Hepatocyte (in vitro differentiated cells): ENCODE results near the gene DKK1.

Experiments used
- EZH2 ChIP-seq: fragments of 200-600 bp; sonication (generic); IDR thresholded peaks from 2 replicates; pipeline ENCODE4 v1.6.1; 2016; ENCODE audit warnings: antibody characterized with exemption, mild to moderate bottlenecking, borderline replicate concordance
- EZH2phosphoT487 ChIP-seq: fragments of 200-600 bp; sonication (generic); IDR thresholded peaks from one replicate; pipeline ENCODE4 v1.6.1; 2018; ENCODE audit warnings: antibody characterized with exemption, mild to moderate bottlenecking, low read depth, moderate library complexity; ENCODE audit not compliant: unreplicated experiment, severe bottlenecking
- TF ChIP-seq, protein P1 (sequence below): fragments of 200-600 bp; sonication (generic); IDR thresholded peaks from 2 replicates; pipeline ENCODE4 v1.5.1; 2016; ENCODE audit warnings: antibody characterized with exemption, mild to moderate bottlenecking; ENCODE audit not compliant: poor library complexity

DNA sequence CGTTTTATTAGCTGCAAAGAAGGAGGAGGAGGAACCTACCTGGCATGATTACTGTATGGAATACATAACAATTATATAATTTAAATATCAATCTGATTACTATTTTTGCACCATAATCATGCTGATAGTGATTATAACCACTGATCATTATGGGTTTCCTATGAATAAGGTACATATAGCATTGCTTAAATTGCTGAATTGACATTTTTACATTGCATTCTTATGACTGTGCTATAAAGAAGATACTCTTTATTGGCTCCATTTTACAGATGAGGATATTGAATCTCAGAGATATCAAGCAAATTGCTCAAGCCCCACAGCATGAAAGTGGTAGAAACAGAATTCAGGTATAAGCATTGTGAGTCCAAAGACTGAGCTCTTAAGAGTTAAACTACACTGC lies 23.1 kb downstream of the DKK1 start:
- TF ChIP-seq EZH2phosphoT487 (no peak), EZH2 (no peak)
- TF ChIP-seq, protein P1, sequence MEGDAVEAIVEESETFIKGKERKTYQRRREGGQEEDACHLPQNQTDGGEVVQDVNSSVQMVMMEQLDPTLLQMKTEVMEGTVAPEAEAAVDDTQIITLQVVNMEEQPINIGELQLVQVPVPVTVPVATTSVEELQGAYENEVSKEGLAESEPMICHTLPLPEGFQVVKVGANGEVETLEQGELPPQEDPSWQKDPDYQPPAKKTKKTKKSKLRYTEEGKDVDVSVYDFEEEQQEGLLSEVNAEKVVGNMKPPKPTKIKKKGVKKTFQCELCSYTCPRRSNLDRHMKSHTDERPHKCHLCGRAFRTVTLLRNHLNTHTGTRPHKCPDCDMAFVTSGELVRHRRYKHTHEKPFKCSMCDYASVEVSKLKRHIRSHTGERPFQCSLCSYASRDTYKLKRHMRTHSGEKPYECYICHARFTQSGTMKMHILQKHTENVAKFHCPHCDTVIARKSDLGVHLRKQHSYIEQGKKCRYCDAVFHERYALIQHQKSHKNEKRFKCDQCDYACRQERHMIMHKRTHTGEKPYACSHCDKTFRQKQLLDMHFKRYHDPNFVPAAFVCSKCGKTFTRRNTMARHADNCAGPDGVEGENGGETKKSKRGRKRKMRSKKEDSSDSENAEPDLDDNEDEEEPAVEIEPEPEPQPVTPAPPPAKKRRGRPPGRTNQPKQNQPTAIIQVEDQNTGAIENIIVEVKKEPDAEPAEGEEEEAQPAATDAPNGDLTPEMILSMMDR = no peak
